Left ventricle myocardium inferior (tissue), 1 donor: ENCODE measurements around the gene HMBS. TPM values are rescaled to one million over a fixed set of nuclear protein-coding genes. Genes with fewer than 3 reads are reported as not detected.

ENCODE experiments used
- DNase-seq: peaks from one replicate; pipeline ENCODE4 v3.0.0-alpha.2; 2020
- H3K27ac ChIP-seq: fragments of 200-600 bp; replicated peaks from 2 replicates; pipeline ENCODE4 v1.8.0; 2021
- H3K27me3 ChIP-seq: fragments of 200-600 bp; 2 replicates; pipeline ENCODE4 v1.8.0; 2021; ENCODE audit warnings: low read depth
- H3K36me3 ChIP-seq: fragments of 200-600 bp; 2 replicates; pipeline ENCODE4 v1.8.0; 2021
- H3K4me1 ChIP-seq: fragments of 200-600 bp; 2 replicates; pipeline ENCODE4 v1.8.0; 2021
- H3K4me3 ChIP-seq: fragments of 200-600 bp; 2 replicates; pipeline ENCODE4 v1.8.0; 2021; ENCODE audit warnings: mild to moderate bottlenecking, moderate library complexity
- H3K9me3 ChIP-seq: fragments of 200-600 bp; replicated peaks from 2 replicates; pipeline ENCODE4 v1.8.0; 2021
- intact Hi-C: fragments of 100-400 bp; cut with micrococcal nuclease; formaldehyde crosslinking; loops from one replicate; pipeline ENCODE4 v1.11.0; 2022
- total RNA-seq: library from RNA; stranded (reverse); fragmentation: NEBNext Ultra II Directional; extraction: Animal tissue kit (Norgen Biotek cat#: 25700); gene quantifications from one replicate; pipeline ENCODE4 v1.2.1, GENCODE V29; 2021
- TF ChIP-seq, protein P1 (sequence below): fragments of 200-600 bp; IDR thresholded peaks from 2 replicates; pipeline ENCODE4 v1.8.0; 2021; ENCODE audit warnings: antibody characterized with exemption, mild to moderate bottlenecking, borderline replicate concordance
- donor health status: DM: no; HTN: yes; CAD: no; lungs with severe emphysema.

HMBS gene
- total RNA-seq, 1 donor from 2014 or later = 25.2 TPM

DNA sequence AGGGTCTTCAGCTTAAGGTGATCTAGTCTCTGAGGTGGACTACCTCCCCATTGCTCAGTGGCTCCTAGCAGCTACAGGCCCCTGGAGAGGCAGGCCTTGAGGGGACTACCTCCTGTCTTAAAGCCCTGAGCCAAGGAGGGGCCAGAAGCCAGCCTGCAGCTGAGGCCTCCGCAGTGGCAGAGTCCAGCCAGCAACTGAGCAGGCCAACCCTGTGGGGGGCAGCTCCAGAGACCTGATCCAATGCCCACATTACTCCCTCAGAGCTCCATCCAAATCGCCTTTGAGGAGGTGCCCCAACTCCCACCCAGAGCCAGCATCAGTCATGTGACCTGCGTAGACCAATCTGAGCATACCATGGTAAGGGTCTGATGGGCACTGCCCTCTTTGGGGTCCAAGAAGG lies 25.2 kb downstream of the HMBS start:
- no peak overlapping the region for H3K4me3 ChIP-seq
- no peak overlapping the region for H3K27ac ChIP-seq
- no peaks in the 10 kb centered on the region for H3K27me3 ChIP-seq
- H3K4me1 ChIP-seq = peaks cover 34% of the 10 kb centered on the region
- no peak for DNase-seq
- H3K9me3 ChIP-seq = no peaks in the 10 kb centered on the region
- intact Hi-C loops = no loop called here
- peaks cover 48% of the 10 kb centered on the region for H3K36me3 ChIP-seq
- TF ChIP-seq, protein P1, sequence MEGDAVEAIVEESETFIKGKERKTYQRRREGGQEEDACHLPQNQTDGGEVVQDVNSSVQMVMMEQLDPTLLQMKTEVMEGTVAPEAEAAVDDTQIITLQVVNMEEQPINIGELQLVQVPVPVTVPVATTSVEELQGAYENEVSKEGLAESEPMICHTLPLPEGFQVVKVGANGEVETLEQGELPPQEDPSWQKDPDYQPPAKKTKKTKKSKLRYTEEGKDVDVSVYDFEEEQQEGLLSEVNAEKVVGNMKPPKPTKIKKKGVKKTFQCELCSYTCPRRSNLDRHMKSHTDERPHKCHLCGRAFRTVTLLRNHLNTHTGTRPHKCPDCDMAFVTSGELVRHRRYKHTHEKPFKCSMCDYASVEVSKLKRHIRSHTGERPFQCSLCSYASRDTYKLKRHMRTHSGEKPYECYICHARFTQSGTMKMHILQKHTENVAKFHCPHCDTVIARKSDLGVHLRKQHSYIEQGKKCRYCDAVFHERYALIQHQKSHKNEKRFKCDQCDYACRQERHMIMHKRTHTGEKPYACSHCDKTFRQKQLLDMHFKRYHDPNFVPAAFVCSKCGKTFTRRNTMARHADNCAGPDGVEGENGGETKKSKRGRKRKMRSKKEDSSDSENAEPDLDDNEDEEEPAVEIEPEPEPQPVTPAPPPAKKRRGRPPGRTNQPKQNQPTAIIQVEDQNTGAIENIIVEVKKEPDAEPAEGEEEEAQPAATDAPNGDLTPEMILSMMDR = no peak

DNA sequence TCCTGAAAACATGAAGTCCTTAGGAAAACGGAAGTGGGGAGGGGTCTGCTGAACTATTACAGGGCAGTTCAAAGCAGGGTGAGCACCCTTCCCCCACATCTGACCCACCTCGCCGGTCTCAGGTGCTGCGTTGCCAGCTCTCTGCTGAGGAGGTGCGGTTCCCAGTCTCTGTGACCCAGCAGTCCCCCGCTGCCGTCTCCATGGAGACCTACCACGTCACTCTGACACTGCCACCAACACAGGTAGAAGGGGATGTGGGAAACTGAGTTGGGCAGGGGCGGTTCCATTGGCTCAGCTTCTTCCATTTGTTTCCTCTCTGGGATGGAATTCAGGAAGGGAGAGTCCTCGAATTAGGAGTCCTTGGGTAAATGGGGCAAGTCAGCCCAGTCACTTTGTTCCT lies 25.8 kb downstream of the HMBS start:
- DNase-seq = no peak
- TF ChIP-seq, protein P1 = no peak
- Histone ChIP-seq H3K27ac (no peak overlapping the region), H3K4me3 (no peak overlapping the region), H3K4me1 (peaks cover 34% of the 10 kb centered on the region), H3K36me3 (peaks cover 48% of the 10 kb centered on the region), H3K9me3 (no peaks in the 10 kb centered on the region), H3K27me3 (no peaks in the 10 kb centered on the region)
- intact Hi-C loops = no loop called here

DNA sequence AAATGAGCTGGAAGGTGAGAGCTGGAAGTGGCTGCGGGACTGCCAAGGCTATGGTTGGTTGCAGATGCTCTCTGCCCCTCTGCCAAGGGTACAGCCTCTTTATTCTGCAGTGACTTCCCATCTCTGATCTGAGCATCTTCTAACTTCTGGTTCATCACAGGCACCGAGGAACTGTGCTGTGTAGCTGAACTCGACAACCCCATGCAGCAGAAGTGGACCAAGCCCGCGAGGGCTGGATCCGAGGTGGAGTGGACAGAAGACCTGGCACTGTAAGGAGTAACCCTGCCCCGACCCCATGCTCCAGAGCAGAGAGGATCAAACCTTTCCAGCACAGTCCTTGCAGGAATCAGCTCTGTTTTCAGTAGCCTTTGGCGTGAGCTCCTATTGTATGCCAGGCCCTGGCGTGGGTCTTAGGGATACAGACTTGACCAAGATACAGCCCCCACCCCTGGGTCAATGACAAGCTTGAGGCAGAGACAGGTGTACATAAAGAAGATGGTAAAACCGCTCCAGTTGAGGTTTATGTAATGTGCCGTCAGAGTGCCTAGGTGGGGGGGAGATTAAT lies 26.8 kb downstream of the HMBS start:
- Histone ChIP-seq H3K9me3 (no peaks in the 10 kb centered on the region), H3K36me3 (peaks cover 54% of the 10 kb centered on the region), H3K27me3 (no peaks in the 10 kb centered on the region), H3K27ac (no peak overlapping the region), H3K4me1 (peaks cover 28% of the 10 kb centered on the region), H3K4me3 (no peak overlapping the region)
- intact Hi-C loops = no loop called here
- DNase-seq = no peak
- TF ChIP-seq, protein P1 = no peak

DNA sequence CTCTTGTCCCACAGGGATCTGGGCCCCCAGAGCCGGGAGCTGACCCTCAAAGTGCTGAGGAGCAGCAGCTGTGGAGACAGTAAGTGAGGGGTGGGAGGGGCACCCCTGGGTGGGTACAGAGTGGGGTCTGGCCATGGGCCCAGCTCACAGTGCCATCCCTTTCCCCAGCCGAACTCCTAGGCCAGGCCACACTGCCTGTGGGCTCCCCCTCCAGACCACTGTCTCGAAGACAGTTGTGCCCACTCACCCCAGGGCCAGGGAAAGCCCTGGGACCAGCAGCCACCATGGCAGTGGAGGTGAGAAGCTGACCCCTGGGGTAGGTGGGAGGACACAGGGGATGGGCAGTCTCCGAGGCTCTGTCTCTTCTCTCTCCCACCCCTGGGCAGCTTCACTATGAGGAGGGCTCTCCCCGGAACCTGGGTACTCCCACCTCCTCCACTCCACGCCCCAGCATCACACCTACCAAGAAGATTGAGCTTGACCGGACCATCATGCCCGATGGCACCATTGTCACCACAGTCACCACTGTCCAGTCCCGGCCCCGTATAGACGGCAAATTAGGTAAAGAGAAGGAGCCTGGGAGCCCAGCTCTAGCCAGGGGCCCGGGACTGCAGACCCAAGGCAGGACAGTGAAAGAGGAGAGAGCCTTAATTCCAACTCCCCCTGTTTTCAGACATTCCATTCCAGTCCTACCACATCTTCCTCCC lies 27.8 kb downstream of the HMBS start:
- H3K9me3 ChIP-seq = no peaks in the 10 kb centered on the region
- TF ChIP-seq, protein P1 = no peak
- DNase-seq = no peak
- H3K27ac ChIP-seq = no peak overlapping the region
- H3K4me1 ChIP-seq = peaks cover 20% of the 10 kb centered on the region
- H3K27me3 ChIP-seq = no peaks in the 10 kb centered on the region
- H3K36me3 ChIP-seq = peaks cover 61% of the 10 kb centered on the region
- no peak overlapping the region for H3K4me3 ChIP-seq
- intact Hi-C loops = no loop called here

DNA sequence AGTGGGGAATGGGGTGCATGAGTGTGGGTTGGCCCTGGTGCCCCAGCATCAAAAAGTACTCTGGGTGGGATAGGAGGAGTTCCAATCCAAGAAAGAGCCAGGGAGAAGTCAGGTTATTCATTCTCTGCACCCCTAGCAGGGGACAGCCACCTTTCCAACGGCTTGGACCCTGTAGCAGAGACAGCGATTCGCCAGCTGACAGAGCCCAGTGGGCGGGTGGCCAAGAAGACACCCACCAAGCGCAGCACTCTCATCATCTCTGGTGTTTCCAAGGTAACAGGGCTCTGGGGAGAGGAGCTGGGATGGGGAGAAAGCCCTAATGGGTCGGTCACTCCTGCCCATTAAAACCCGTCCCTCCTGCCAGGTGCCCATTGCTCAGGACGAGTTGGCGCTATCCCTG lies 29.0 kb downstream of the HMBS start:
- intact Hi-C loops = no loop called here

More for the DNA sequence above, 29.0 kb downstream of the HMBS start:
- H3K36me3 ChIP-seq = peaks cover 61% of the 10 kb centered on the region
- H3K27me3 ChIP-seq = no peaks in the 10 kb centered on the region
- no peaks in the 10 kb centered on the region for H3K9me3 ChIP-seq
- DNase-seq = no peak
- TF ChIP-seq, protein P1 = no peak
- peaks cover 7% of the 10 kb centered on the region for H3K4me1 ChIP-seq
- no peak overlapping the region for H3K27ac ChIP-seq
- no peak overlapping the region for H3K4me3 ChIP-seq
